Left ventricle myocardium inferior (tissue), 1 donor: Measurements from ENCODE around the gene RYR2. TPM values are rescaled to one million over a fixed set of nuclear protein-coding genes. Genes with fewer than 3 reads are reported as not detected.

Experiments used
- DNase-seq: peaks from one replicate; pipeline ENCODE4 v3.0.0-alpha.2; 2020
- H3K27ac ChIP-seq: fragments of 200-600 bp; replicated peaks from 2 replicates; pipeline ENCODE4 v1.8.0; 2021
- H3K27me3 ChIP-seq: fragments of 200-600 bp; 2 replicates; pipeline ENCODE4 v1.8.0; 2021; ENCODE audit warnings: low read depth
- H3K36me3 ChIP-seq: fragments of 200-600 bp; 2 replicates; pipeline ENCODE4 v1.8.0; 2021
- H3K4me1 ChIP-seq: fragments of 200-600 bp; 2 replicates; pipeline ENCODE4 v1.8.0; 2021
- H3K4me3 ChIP-seq: fragments of 200-600 bp; 2 replicates; pipeline ENCODE4 v1.8.0; 2021; ENCODE audit warnings: mild to moderate bottlenecking, moderate library complexity
- H3K9me3 ChIP-seq: fragments of 200-600 bp; replicated peaks from 2 replicates; pipeline ENCODE4 v1.8.0; 2021
- intact Hi-C: fragments of 100-400 bp; cut with micrococcal nuclease; formaldehyde crosslinking; loops from one replicate; pipeline ENCODE4 v1.11.0; 2022
- total RNA-seq: library from RNA; stranded (reverse); fragmentation: NEBNext Ultra II Directional; extraction: Animal tissue kit (Norgen Biotek cat#: 25700); gene quantifications from one replicate; pipeline ENCODE4 v1.2.1, GENCODE V29; 2021
- TF ChIP-seq, protein P1 (sequence below): fragments of 200-600 bp; IDR thresholded peaks from 2 replicates; pipeline ENCODE4 v1.8.0; 2021; ENCODE audit warnings: antibody characterized with exemption, mild to moderate bottlenecking, borderline replicate concordance
- donor health status: DM: no; HTN: yes; CAD: no; lungs with severe emphysema.

Gene RYR2
- total RNA-seq, 1 donor from 2014 or later = 783 TPM

DNA sequence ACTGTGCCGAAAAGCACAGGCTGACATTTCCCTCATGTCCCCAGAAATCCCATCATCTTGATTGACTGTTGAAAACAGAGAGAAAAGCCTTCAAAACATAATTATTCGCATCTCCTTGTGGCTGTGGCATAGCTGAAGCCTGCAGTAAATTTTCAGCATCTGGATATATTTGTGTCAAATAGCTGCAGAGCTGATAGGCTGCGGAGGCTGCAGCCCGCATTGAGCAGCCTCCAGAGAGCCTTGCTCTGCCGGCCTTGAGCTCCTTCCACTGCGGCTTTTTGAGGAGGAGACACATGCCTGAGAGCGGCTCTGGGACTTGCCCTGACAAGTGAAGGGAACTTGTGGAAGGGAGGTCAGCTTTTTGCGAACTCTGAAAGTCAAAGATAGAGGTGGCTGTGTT is 144.7 kb downstream of the RYR2 start:
- H3K27ac ChIP-seq = peak overlapping the region; percentile 67

DNA sequence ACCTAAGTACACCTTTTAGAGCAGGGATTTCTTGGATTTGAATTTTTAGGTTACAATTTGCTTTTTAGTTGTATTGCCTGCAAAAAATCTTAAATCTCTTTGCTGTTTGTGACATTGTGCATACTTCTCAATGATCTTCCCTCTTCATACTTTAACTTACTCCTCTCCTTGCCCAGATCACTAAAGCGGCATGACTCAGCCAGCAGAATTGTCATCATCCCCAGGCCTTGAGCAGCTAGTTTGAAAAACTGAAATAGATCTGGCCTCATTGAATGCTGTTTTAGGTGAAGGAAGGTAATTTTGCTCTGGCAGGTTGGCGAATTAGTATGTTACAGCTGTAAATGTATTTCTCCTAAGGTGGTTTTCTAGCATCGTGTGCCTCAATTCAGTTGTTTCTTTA is 145.9 kb downstream of the RYR2 start:
- H3K9me3 ChIP-seq = no peaks in the 10 kb centered on the region
- peaks cover 100% of the 10 kb centered on the region for H3K4me1 ChIP-seq
- H3K27ac ChIP-seq = peak overlapping the region; percentile 67
- TF ChIP-seq, protein P1, sequence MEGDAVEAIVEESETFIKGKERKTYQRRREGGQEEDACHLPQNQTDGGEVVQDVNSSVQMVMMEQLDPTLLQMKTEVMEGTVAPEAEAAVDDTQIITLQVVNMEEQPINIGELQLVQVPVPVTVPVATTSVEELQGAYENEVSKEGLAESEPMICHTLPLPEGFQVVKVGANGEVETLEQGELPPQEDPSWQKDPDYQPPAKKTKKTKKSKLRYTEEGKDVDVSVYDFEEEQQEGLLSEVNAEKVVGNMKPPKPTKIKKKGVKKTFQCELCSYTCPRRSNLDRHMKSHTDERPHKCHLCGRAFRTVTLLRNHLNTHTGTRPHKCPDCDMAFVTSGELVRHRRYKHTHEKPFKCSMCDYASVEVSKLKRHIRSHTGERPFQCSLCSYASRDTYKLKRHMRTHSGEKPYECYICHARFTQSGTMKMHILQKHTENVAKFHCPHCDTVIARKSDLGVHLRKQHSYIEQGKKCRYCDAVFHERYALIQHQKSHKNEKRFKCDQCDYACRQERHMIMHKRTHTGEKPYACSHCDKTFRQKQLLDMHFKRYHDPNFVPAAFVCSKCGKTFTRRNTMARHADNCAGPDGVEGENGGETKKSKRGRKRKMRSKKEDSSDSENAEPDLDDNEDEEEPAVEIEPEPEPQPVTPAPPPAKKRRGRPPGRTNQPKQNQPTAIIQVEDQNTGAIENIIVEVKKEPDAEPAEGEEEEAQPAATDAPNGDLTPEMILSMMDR = no peak
- intact Hi-C loops = no loop called here
- H3K27me3 ChIP-seq = no peaks in the 10 kb centered on the region
- no peaks in the 10 kb centered on the region for H3K36me3 ChIP-seq
- H3K4me3 ChIP-seq = peak overlapping the region; percentile 10
- no peak for DNase-seq

More for the DNA sequence above, 144.7 kb downstream of the RYR2 start:
- intact Hi-C loops = no loop called here
- Histone ChIP-seq H3K36me3 (no peaks in the 10 kb centered on the region), H3K4me3 (no peak overlapping the region), H3K27me3 (no peaks in the 10 kb centered on the region), H3K9me3 (no peaks in the 10 kb centered on the region), H3K4me1 (peaks cover 100% of the 10 kb centered on the region)
- TF ChIP-seq, protein P1 = no peak
- DNase-seq = no peak

DNA sequence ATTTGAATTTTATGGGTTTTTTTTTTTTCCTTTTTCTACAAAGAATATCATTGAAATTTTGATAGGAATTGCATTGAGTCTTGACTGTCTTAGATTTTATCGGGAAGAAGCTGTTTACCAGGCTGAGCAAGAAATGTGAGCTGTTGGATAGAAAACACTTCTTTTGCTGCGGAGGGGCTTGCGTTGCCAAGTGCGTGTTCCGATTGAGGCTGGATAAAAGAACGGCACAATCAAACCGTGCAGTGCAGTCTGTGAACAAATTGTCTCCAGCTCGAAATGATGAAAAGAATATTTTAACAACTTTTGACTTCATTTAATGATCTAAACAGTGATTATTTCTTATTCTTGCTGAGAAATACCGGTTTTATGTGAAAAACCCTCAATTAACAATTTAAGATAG is 149.4 kb downstream of the RYR2 start:
- no peak for DNase-seq
- Histone ChIP-seq H3K9me3 (no peaks in the 10 kb centered on the region), H3K4me1 (peaks cover 97% of the 10 kb centered on the region), H3K36me3 (no peaks in the 10 kb centered on the region), H3K27ac (peak overlapping the region; percentile 46), H3K27me3 (no peaks in the 10 kb centered on the region), H3K4me3 (peak overlapping the region; percentile 32)
- intact Hi-C loops = loop anchor here (10.0 kb wide), 1 partner anchor 63 kb away; no protein-coding TSS in a partner anchor
- TF ChIP-seq, protein P1 = no peak

DNA sequence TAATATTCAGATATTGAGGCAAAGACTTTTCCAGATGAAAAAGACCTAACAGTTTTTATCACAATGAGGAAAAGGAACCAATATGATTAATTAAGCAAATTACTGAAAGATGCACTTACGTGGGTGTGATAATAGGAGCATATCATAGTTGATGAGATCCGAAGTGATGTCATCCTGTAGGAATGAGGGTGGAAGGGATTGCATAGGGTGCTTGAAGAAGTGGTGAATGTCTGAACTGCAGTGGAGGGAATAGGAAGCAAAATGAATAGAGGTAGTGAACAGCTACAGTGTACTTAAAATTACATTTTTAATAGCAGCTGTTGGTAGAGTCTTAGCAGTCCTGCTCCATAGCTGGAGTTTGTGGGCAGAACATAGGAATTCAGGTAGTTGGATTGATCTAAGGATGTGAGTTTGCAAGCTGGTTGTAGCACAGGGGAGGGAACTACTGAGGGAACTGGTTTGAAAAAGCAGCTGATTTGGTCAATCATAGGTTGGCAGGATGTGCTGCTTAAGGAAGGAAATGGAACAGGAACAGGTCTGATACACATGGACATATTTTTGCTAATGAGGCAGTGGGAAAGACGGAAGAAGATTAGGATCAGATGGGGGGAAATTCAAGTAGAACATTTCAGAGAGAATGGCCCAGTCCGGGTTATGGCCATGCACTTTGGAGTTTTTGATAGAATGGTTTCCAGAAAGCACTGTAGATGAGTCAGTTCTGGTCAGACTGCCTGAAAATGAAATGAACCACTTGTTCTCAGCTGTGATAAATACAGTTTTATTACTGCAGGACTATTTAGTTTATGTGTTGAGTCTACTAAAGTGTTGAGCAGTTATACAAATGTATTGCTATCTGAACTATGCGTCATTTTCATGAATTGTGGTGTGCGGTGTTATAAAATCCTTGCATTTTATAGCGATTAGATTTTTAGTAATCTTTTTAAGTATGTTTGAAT is 155.8 kb downstream of the RYR2 start:
- H3K4me1 ChIP-seq = peaks cover 89% of the 10 kb centered on the region
- no peak for DNase-seq
- H3K4me3 ChIP-seq = peak overlapping the region; percentile 4
- TF ChIP-seq, protein P1 = peak; percentile 12
- intact Hi-C loops = loop anchor here (10.0 kb wide), 1 partner anchor 57 kb away; no protein-coding TSS in a partner anchor
- no peaks in the 10 kb centered on the region for H3K27me3 ChIP-seq
- peak overlapping the region; percentile 38 for H3K27ac ChIP-seq
- no peaks in the 10 kb centered on the region for H3K9me3 ChIP-seq
- H3K36me3 ChIP-seq = no peaks in the 10 kb centered on the region

DNA sequence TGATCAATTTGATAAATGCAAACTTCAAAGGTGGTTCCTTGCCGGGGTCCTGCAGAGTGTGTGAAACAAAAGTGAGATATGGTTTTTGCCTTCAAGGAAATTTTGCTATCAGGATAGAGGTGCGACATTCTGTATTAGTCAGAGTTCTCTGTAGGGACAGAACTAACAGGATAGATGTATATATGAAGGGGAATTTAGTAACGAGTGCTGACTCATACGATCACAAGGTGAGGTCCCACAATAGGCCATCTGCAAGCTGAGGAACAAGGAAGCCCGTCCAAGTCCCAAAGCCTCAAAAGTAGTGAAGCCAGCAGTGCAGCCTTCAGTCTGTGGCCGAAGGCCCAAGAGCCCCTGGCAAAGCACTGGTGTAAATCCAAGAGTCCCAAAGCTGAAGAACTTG is 157.0 kb downstream of the RYR2 start:
- Histone ChIP-seq H3K27ac (peak overlapping the region; percentile 13), H3K4me3 (no peak overlapping the region), H3K27me3 (no peaks in the 10 kb centered on the region), H3K36me3 (no peaks in the 10 kb centered on the region), H3K9me3 (no peaks in the 10 kb centered on the region), H3K4me1 (peaks cover 92% of the 10 kb centered on the region)
- DNase-seq = no peak
- intact Hi-C loops = loop anchor here (10.0 kb wide), 1 partner anchor 56 kb away; no protein-coding TSS in a partner anchor
- TF ChIP-seq, protein P1 = no peak
